ENCODE measurements around the gene DBH. TPM values are rescaled to one million over a fixed set of nuclear protein-coding genes. Genes with fewer than 3 reads are reported as not detected.

DBH gene
- total RNA-seq, 4 donors from 2014 or later = not detected

- no peaks in the 10 kb centered on the region for H3K36me3 ChIP-seq
- no peak for DNase-seq
- H3K9me3 ChIP-seq = no peaks in the 10 kb centered on the region
- no peak overlapping the region for H3K27ac ChIP-seq
- H3K4me1 ChIP-seq = peaks cover 0 to 4% (median 4%) of the 10 kb centered on the region in 3 donors
- intact Hi-C loops (cut with DNase I) = no loop called here
- WGBS, 2 donors = 23 to 50% methylated on average over 5 of the region's 5 CpGs
- H3K4me3 ChIP-seq = no peak overlapping the region
- H3K27me3 ChIP-seq = peaks cover 0 to 84% (median 0%) of the 10 kb centered on the region in 4 donors
- TF ChIP-seq CTCF (IDR thresholded peaks at IDR 0.05) = no peak
- TF ChIP-seq POLR2A (IDR thresholded peaks at IDR 0.05) = no peak
Observed at GRCh38 chr9:133604214-133604613, 31.9 kb upstream of the DBH start.

- intact Hi-C loops (cut with DNase I) = no loop called here
- Histone ChIP-seq H3K36me3 (no peaks in the 10 kb centered on the region), H3K27me3 (peaks cover 0 to 90% (median 2%) of the 10 kb centered on the region in 4 donors), H3K4me1 (peaks cover 0 to 4% (median 4%) of the 10 kb centered on the region in 3 donors), H3K27ac (no peak overlapping the region), H3K4me3 (no peak overlapping the region), H3K9me3 (no peaks in the 10 kb centered on the region)
- DNase-seq = no peak
- WGBS, 2 donors = 34 to 55% methylated on average over 5 to 7 of the region's 14 CpGs
- TF ChIP-seq POLR2A (IDR thresholded peaks at IDR 0.05) (no peak), CTCF (IDR thresholded peaks at IDR 0.05) (no peak)
Observed at GRCh38 chr9:133604856-133605255, 31.3 kb upstream of the DBH start.

- WGBS, 2 donors = 44 to 68% methylated on average over 2 to 7 of the region's 17 CpGs
- peaks cover 0 to 96% (median 3%) of the 10 kb centered on the region in 4 donors for H3K27me3 ChIP-seq
- H3K4me1 ChIP-seq = peaks cover 0 to 4% (median 4%) of the 10 kb centered on the region in 3 donors
- H3K36me3 ChIP-seq = no peaks in the 10 kb centered on the region
- no peak overlapping the region for H3K27ac ChIP-seq
- no peak overlapping the region for H3K4me3 ChIP-seq
- no peak for DNase-seq
- no peak for TF ChIP-seq POLR2A (IDR thresholded peaks at IDR 0.05)
- TF ChIP-seq CTCF (IDR thresholded peaks at IDR 0.05) = no peak
- H3K9me3 ChIP-seq = no peaks in the 10 kb centered on the region
- intact Hi-C loops (cut with DNase I) = no loop called here
Observed at GRCh38 chr9:133605446-133605845, 30.7 kb upstream of the DBH start.

GRCh38 chr9:133605856-133606707 lies 30.1 kb upstream of the DBH start:
- WGBS, 2 donors = 42 to 46% methylated on average over 3 to 4 of the region's 16 CpGs
- Histone ChIP-seq H3K27me3 (peaks cover 0 to 99% (median 3%) of the 10 kb centered on the region in 4 donors), H3K9me3 (no peaks in the 10 kb centered on the region), H3K27ac (no peak overlapping the region), H3K36me3 (no peaks in the 10 kb centered on the region), H3K4me3 (no peak overlapping the region), H3K4me1 (peaks cover 0 to 4% (median 4%) of the 10 kb centered on the region in 3 donors)
- DNase-seq = no peak
- intact Hi-C loops (cut with DNase I) = no loop called here
- TF ChIP-seq POLR2A (IDR thresholded peaks at IDR 0.05) = no peak
- no peak for TF ChIP-seq CTCF (IDR thresholded peaks at IDR 0.05)

GRCh38 chr9:133606708-133607025 lies 29.5 kb upstream of the DBH start:
- DNase-seq = no peak
- intact Hi-C loops (cut with DNase I) = no loop called here

More at GRCh38 chr9:133606708-133607025, 29.5 kb upstream of the DBH start:
- Histone ChIP-seq H3K27ac (no peak overlapping the region), H3K27me3 (peaks cover 0 to 99% (median 3%) of the 10 kb centered on the region in 4 donors), H3K4me3 (no peak overlapping the region), H3K4me1 (peaks cover 0 to 4% (median 4%) of the 10 kb centered on the region in 3 donors), H3K9me3 (no peaks in the 10 kb centered on the region), H3K36me3 (no peaks in the 10 kb centered on the region)
- TF ChIP-seq CTCF (IDR thresholded peaks at IDR 0.05) (no peak), POLR2A (IDR thresholded peaks at IDR 0.05) (no peak)
- WGBS, 2 donors = 44 to 49% methylated on average over 8 of the region's 8 CpGs

Data from esophagus squamous epithelium (tissue), 5 donors.